ENCODE data around the gene SPINK2.

DNA sequence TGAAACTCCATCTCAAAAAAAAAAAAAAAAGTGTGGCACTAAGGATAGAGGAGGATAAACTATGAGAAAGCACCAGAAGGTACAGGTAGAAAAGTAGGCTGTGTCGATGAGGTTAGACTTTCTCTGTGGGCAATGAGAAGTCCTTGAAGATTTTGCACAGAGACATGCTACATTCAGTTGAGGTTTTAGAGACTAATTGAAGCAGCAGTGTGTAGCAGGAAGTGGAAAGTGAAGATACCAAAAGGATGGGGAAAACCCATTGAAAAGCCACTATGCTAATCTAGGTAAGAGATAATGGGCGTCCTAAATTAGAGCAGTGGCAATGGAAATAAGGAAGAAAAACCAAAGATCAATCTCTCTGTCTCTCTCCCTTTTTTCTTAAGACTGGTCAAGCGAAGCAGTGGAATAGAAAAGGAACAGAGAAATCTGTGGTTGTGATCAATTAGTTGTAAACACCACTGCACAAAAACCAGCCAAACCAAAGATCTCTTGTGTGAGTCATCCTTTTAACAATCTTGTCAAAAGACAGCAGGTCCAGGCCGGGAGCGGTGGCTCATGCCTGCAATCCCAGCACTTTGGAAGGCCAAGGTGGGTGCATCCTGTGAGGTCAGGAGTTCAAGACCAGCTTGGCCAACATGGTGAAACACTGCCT is 3.5 kb downstream of the SPINK2 start:
- TF ChIP-seq, protein P1, sequence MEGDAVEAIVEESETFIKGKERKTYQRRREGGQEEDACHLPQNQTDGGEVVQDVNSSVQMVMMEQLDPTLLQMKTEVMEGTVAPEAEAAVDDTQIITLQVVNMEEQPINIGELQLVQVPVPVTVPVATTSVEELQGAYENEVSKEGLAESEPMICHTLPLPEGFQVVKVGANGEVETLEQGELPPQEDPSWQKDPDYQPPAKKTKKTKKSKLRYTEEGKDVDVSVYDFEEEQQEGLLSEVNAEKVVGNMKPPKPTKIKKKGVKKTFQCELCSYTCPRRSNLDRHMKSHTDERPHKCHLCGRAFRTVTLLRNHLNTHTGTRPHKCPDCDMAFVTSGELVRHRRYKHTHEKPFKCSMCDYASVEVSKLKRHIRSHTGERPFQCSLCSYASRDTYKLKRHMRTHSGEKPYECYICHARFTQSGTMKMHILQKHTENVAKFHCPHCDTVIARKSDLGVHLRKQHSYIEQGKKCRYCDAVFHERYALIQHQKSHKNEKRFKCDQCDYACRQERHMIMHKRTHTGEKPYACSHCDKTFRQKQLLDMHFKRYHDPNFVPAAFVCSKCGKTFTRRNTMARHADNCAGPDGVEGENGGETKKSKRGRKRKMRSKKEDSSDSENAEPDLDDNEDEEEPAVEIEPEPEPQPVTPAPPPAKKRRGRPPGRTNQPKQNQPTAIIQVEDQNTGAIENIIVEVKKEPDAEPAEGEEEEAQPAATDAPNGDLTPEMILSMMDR (CRISPR knock-in tag; IDR thresholded peaks at IDR 0.05): no peak
- no peak for TF ChIP-seq HOMEZ (CRISPR knock-in tag; IDR thresholded peaks at IDR 0.05; ENCODE audit: low read depth)
- no peak for TF ChIP-seq MYNN (CRISPR knock-in tag; IDR thresholded peaks at IDR 0.05; ENCODE audit: low read depth)
- TF ChIP-seq ZNF790 (CRISPR knock-in tag; IDR thresholded peaks at IDR 0.05; ENCODE audit: borderline replicate concordance): no peak
- TF ChIP-seq, protein P2, sequence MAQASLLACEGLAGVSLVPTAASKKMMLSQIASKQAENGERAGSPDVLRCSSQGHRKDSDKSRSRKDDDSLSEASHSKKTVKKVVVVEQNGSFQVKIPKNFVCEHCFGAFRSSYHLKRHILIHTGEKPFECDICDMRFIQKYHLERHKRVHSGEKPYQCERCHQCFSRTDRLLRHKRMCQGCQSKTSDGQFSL (CRISPR knock-in tag; IDR thresholded peaks at IDR 0.05): no peak
- TF ChIP-seq SETDB1 (CRISPR knock-in tag; IDR thresholded peaks at IDR 0.05; ENCODE audit: borderline replicate concordance): no peak
- no peak for TF ChIP-seq ZNF543 (CRISPR knock-in tag; IDR thresholded peaks at IDR 0.05)
- no peak for TF ChIP-seq TFE3 (CRISPR knock-in tag; IDR thresholded peaks at IDR 0.05)
- TF ChIP-seq ZFYVE20 (CRISPR knock-in tag; IDR thresholded peaks at IDR 0.05; ENCODE audit: borderline replicate concordance, low read depth): no peak
- TF ChIP-seq ZNF652 (CRISPR knock-in tag; IDR thresholded peaks at IDR 0.05; ENCODE audit: borderline replicate concordance, low read depth): no peak
- TF ChIP-seq REST (IDR thresholded peaks at IDR 0.05; ENCODE audit: borderline replicate concordance in 1 of 2, low read depth in 1 of 2, low read length in 2 of 2): no peak
